ENCODE data around the gene FSD1. TPM values are rescaled to one million over a fixed set of nuclear protein-coding genes. Genes with fewer than 3 reads are reported as not detected.

Gene FSD1
- total and polyA plus RNA-seq, 2 donors from 2014 or later: 0.85 to 1.1 TPM

GRCh38 chr19:4266253-4267000, 38.0 kb upstream of the FSD1 start:
- FAIRE-seq: no peak

GRCh38 chr19:4267101-4267900, 37.1 kb upstream of the FSD1 start:
- Histone ChIP-seq H3K4me1 (ENCODE audit: control insufficient read depth in 2 of 3, insufficient read depth in 2 of 3, low read depth in 1 of 3, low read length in 3 of 3) (no peaks in the 10 kb centered on the region), H3K36me3 (ENCODE audit: control insufficient read depth in 2 of 3, insufficient read depth in 3 of 3, low read length in 3 of 3) (peaks cover 3 to 15% (median 14%) of the 10 kb centered on the region in 3 donors), H3K27me3 (ENCODE audit: control insufficient read depth, insufficient read depth, low read length) (no peaks in the 10 kb centered on the region), H3K9me3 (ENCODE audit: control insufficient read depth in 2 of 3, insufficient read depth in 1 of 3, low read length in 3 of 3) (no peaks in the 10 kb centered on the region), H3K9ac (ENCODE audit: low read length in 3 of 3) (no peak overlapping the region), H3K27ac (ENCODE audit: low read depth in 2 of 2, low read length in 2 of 2) (peak overlapping the region in 1 of 2 donors; percentile 38), H3K4me3 (ENCODE audit: low read length in 3 of 3) (no peak overlapping the region)
- TF ChIP-seq CTCF (IDR thresholded peaks at IDR 0.05; ENCODE audit: borderline replicate concordance, extremely low read depth, insufficient read depth): peak; percentile 83
- intact Hi-C loops (cut with DNase I): no loop called here
- DNase-seq (peak; percentile 18 to 83 (median 44)), FAIRE-seq (no peak)

More at GRCh38 chr19:4266253-4267000, 38.0 kb upstream of the FSD1 start:
- Histone ChIP-seq H3K27me3 (ENCODE audit: control insufficient read depth, insufficient read depth, low read length) (no peaks in the 10 kb centered on the region), H3K4me3 (ENCODE audit: low read length in 3 of 3) (no peak overlapping the region), H3K9ac (ENCODE audit: low read length in 3 of 3) (no peak overlapping the region), H3K27ac (ENCODE audit: low read depth in 2 of 2, low read length in 2 of 2) (no peak overlapping the region), H3K36me3 (ENCODE audit: control insufficient read depth in 2 of 3, insufficient read depth in 3 of 3, low read length in 3 of 3) (peaks cover 3 to 15% (median 14%) of the 10 kb centered on the region in 3 donors), H3K4me1 (ENCODE audit: control insufficient read depth in 2 of 3, insufficient read depth in 2 of 3, low read depth in 1 of 3, low read length in 3 of 3) (no peaks in the 10 kb centered on the region), H3K9me3 (ENCODE audit: control insufficient read depth in 2 of 3, insufficient read depth in 1 of 3, low read length in 3 of 3) (no peaks in the 10 kb centered on the region)
- intact Hi-C loops (cut with DNase I): no loop called here
- TF ChIP-seq CTCF (IDR thresholded peaks at IDR 0.05; ENCODE audit: borderline replicate concordance, extremely low read depth, insufficient read depth): no peak
- DNase-seq: no peak

GRCh38 chr19:4267901-4268815, 36.2 kb upstream of the FSD1 start:
- Histone ChIP-seq H3K9ac (ENCODE audit: low read length in 3 of 3) (no peak overlapping the region), H3K4me3 (ENCODE audit: low read length in 3 of 3) (no peak overlapping the region), H3K27me3 (ENCODE audit: control insufficient read depth, insufficient read depth, low read length) (no peaks in the 10 kb centered on the region), H3K4me1 (ENCODE audit: control insufficient read depth in 2 of 3, insufficient read depth in 2 of 3, low read depth in 1 of 3, low read length in 3 of 3) (no peaks in the 10 kb centered on the region), H3K27ac (ENCODE audit: low read depth in 2 of 2, low read length in 2 of 2) (peak overlapping the region; percentile 38 to 47), H3K9me3 (ENCODE audit: control insufficient read depth in 2 of 3, insufficient read depth in 1 of 3, low read length in 3 of 3) (no peaks in the 10 kb centered on the region), H3K36me3 (ENCODE audit: control insufficient read depth in 2 of 3, insufficient read depth in 3 of 3, low read length in 3 of 3) (peaks cover 3 to 14% (median 12%) of the 10 kb centered on the region in 3 donors)
- TF ChIP-seq CTCF (IDR thresholded peaks at IDR 0.05; ENCODE audit: borderline replicate concordance, extremely low read depth, insufficient read depth): no peak
- no peak for DNase-seq
- no peak for FAIRE-seq
- intact Hi-C loops (cut with DNase I): no loop called here
